Measurements from ENCODE around the gene UNC45A. TPM values are rescaled to one million over a fixed set of nuclear protein-coding genes. Genes with fewer than 3 reads are reported as not detected.

The UNC45A gene
- total RNA-seq, 1 donor from 2014 or later = 65.1 TPM

DNA sequence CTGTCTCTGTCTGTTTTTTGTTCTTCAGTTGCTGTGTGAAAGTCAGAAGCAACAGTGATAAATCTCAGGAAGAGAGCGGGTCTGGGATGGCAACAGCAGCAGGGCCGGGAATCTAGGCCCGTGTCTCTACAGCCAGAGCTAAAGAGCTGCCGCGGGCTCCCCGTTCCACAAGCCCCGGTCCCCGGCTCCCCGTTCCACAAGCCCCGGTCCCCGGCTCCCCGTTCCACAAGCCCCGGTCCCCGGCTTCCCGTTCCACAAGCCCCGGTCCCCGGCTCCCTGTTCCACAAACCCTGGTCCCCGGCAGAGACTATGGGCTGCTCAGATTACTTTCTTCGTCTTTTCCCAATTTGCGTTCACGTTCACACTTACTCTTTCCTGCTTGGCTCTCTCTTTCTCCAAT is 39.1 kb downstream of the UNC45A start:
- TF ChIP-seq, protein P1, sequence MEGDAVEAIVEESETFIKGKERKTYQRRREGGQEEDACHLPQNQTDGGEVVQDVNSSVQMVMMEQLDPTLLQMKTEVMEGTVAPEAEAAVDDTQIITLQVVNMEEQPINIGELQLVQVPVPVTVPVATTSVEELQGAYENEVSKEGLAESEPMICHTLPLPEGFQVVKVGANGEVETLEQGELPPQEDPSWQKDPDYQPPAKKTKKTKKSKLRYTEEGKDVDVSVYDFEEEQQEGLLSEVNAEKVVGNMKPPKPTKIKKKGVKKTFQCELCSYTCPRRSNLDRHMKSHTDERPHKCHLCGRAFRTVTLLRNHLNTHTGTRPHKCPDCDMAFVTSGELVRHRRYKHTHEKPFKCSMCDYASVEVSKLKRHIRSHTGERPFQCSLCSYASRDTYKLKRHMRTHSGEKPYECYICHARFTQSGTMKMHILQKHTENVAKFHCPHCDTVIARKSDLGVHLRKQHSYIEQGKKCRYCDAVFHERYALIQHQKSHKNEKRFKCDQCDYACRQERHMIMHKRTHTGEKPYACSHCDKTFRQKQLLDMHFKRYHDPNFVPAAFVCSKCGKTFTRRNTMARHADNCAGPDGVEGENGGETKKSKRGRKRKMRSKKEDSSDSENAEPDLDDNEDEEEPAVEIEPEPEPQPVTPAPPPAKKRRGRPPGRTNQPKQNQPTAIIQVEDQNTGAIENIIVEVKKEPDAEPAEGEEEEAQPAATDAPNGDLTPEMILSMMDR (IDR thresholded peaks at IDR 0.05; ENCODE audit: partially characterized antibody, unreplicated experiment) = no peak
- H3K27me3 Mint-ChIP-seq (ENCODE audit: unreplicated experiment) = no peaks in the 10 kb centered on the region
- H3K4me1 Mint-ChIP-seq (ENCODE audit: low read depth, unreplicated experiment) = no peaks in the 10 kb centered on the region
- H3K4me3 Mint-ChIP-seq (ENCODE audit: unreplicated experiment) = no peak overlapping the region
- peaks cover 3% of the 10 kb centered on the region for H3K9me3 Mint-ChIP-seq (ENCODE audit: unreplicated experiment)
- H3K36me3 Mint-ChIP-seq (ENCODE audit: unreplicated experiment) = no peaks in the 10 kb centered on the region
- H3K27ac Mint-ChIP-seq (ENCODE audit: unreplicated experiment) = no peak overlapping the region
- no peak for DNase-seq

DNA sequence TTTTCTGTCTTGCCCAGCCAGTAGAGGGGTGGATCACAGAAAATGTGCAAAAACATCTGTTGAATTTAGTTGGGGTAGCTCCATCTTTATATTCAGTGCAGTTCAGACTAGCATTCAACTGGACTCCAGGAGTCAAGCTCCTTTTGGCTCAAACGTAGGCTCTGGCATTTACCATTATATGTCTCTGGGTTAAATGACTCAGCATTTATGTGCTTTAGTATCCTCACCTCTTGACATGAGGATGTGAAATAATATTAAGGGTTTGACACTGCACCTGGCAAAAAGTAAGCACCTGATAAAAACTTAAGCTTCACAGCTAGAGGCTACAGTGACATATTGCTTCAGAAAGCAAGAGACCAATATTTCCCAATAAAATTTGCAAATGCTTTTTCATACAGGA is 44.5 kb downstream of the UNC45A start:
- peaks cover 1% of the 10 kb centered on the region for H3K9me3 Mint-ChIP-seq (ENCODE audit: unreplicated experiment)
- H3K27me3 Mint-ChIP-seq (ENCODE audit: unreplicated experiment) = peaks cover 1% of the 10 kb centered on the region
- DNase-seq = no peak
- TF ChIP-seq, protein P1 (IDR thresholded peaks at IDR 0.05; ENCODE audit: partially characterized antibody, unreplicated experiment) = no peak
- H3K4me1 Mint-ChIP-seq (ENCODE audit: low read depth, unreplicated experiment) = no peaks in the 10 kb centered on the region
- H3K36me3 Mint-ChIP-seq (ENCODE audit: unreplicated experiment) = no peaks in the 10 kb centered on the region
- H3K4me3 Mint-ChIP-seq (ENCODE audit: unreplicated experiment) = no peak overlapping the region
- H3K27ac Mint-ChIP-seq (ENCODE audit: unreplicated experiment) = no peak overlapping the region

DNA sequence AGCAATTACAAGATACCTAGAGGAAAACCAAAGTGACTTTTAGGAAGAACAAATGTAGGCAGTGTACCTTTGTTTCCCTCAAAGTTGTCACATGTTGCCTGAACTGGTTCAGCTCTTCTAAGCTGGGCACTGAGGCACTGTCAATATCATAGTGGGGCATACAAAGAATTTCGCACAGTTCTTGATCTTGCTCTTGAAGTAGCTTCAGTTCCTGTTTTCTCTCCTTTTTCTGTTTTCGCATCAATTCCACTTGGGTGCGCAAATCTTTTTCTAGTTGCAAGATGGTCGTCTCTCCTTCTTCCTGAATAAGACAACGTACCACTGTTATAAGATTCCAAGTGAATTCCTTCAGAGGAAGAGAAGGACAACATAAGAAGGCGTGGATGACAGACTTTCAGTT is 46.6 kb downstream of the UNC45A start:
- H3K4me1 Mint-ChIP-seq (ENCODE audit: low read depth, unreplicated experiment) = no peaks in the 10 kb centered on the region
- H3K27me3 Mint-ChIP-seq (ENCODE audit: unreplicated experiment) = peaks cover 2% of the 10 kb centered on the region
- H3K36me3 Mint-ChIP-seq (ENCODE audit: unreplicated experiment) = no peaks in the 10 kb centered on the region
- no peak overlapping the region for H3K27ac Mint-ChIP-seq (ENCODE audit: unreplicated experiment)
- peaks cover 1% of the 10 kb centered on the region for H3K9me3 Mint-ChIP-seq (ENCODE audit: unreplicated experiment)
- TF ChIP-seq, protein P1 (IDR thresholded peaks at IDR 0.05; ENCODE audit: partially characterized antibody, unreplicated experiment) = no peak
- DNase-seq = no peak
- H3K4me3 Mint-ChIP-seq (ENCODE audit: unreplicated experiment) = no peak overlapping the region

DNA sequence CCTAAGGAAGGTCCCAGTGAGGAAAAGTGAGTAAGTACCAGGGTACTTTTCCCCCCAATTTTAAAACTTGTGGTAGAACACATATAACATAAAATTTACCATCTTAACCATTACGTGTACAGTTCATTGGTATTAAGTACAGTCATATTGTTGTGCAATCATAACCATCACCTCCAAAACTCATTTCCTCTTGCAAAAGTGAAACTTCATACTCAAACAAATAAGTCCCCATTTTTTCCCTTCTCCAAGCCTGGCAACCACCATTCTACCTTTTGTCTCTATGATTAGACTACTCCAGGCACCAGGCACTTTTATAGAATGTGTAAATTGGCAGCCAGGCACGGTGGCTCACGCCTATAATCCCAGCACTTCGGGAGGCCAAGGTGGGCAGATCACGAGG is 47.0 kb downstream of the UNC45A start:
- peaks cover 2% of the 10 kb centered on the region for H3K27me3 Mint-ChIP-seq (ENCODE audit: unreplicated experiment)
- peaks cover 1% of the 10 kb centered on the region for H3K9me3 Mint-ChIP-seq (ENCODE audit: unreplicated experiment)
- no peak overlapping the region for H3K4me3 Mint-ChIP-seq (ENCODE audit: unreplicated experiment)
- no peaks in the 10 kb centered on the region for H3K36me3 Mint-ChIP-seq (ENCODE audit: unreplicated experiment)
- H3K27ac Mint-ChIP-seq (ENCODE audit: unreplicated experiment) = no peak overlapping the region
- no peak for DNase-seq
- TF ChIP-seq, protein P1 (IDR thresholded peaks at IDR 0.05; ENCODE audit: partially characterized antibody, unreplicated experiment) = no peak
- no peaks in the 10 kb centered on the region for H3K4me1 Mint-ChIP-seq (ENCODE audit: low read depth, unreplicated experiment)

DNA sequence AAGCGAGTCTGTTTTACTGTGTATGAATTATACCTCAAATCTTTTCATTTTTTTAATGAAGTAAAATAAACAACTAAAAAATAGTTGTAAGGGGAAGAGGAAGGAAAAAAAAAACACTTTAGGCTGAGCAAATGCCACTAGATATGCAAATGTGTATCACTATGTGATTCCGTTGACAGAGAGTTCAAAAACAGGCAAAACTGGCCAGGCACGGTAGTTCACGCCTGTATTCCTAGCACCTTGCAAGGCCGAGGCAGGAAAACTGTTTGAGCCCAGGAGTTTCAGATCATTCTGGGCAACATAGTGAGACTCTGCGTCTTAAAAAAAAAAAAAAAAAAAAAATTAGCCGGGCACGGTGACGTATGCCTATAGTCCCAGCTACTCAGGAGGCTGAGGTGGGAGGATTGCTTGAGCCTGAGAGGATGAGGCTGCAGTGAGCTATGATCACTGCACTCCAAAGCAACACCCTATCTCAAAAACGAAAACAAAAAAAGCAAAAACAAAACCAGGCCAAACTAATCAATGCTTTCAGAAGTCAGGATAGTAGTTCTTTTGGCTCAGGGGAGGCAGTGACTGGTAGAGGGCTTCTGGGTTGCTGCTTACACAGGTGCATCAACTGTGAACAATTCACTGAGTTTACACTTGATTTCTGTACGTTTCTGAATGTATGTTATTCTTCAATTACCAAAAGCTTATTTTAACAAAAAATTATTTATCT is 51.9 kb downstream of the UNC45A start:
- no peak overlapping the region for H3K27ac Mint-ChIP-seq (ENCODE audit: unreplicated experiment)
- TF ChIP-seq, protein P1 (IDR thresholded peaks at IDR 0.05; ENCODE audit: partially characterized antibody, unreplicated experiment) = no peak
- no peak for DNase-seq
- H3K4me1 Mint-ChIP-seq (ENCODE audit: low read depth, unreplicated experiment) = no peaks in the 10 kb centered on the region
- no peaks in the 10 kb centered on the region for H3K36me3 Mint-ChIP-seq (ENCODE audit: unreplicated experiment)
- H3K27me3 Mint-ChIP-seq (ENCODE audit: unreplicated experiment) = peaks cover 2% of the 10 kb centered on the region
- H3K9me3 Mint-ChIP-seq (ENCODE audit: unreplicated experiment) = peaks cover 1% of the 10 kb centered on the region
- H3K4me3 Mint-ChIP-seq (ENCODE audit: unreplicated experiment) = no peak overlapping the region
